ENCODE measurements around the gene GNRH2. TPM values are rescaled to one million over a fixed set of nuclear protein-coding genes. Genes with fewer than 3 reads are reported as not detected.
"Not testable (repeated sequence)": the region's sequence is repeated elsewhere in the genome, so short reads cannot be mapped to it uniquely, and the experiment has no call there.

Gene GNRH2
- total RNA-seq, 1 donor from 2014 or later: not detected

- intact Hi-C loops (cut with DNase I): no loop called here
- Histone ChIP-seq H3K9me3 (no peaks in the 10 kb centered on the region), H3K4me1 (no peaks in the 10 kb centered on the region), H3K27ac (no peak overlapping the region), H3K4me3 (no peak overlapping the region), H3K27me3 (no peaks in the 10 kb centered on the region), H3K36me3 (peaks cover 39 to 45% of the 10 kb centered on the region in 2 donors)
- TF ChIP-seq, protein P1, sequence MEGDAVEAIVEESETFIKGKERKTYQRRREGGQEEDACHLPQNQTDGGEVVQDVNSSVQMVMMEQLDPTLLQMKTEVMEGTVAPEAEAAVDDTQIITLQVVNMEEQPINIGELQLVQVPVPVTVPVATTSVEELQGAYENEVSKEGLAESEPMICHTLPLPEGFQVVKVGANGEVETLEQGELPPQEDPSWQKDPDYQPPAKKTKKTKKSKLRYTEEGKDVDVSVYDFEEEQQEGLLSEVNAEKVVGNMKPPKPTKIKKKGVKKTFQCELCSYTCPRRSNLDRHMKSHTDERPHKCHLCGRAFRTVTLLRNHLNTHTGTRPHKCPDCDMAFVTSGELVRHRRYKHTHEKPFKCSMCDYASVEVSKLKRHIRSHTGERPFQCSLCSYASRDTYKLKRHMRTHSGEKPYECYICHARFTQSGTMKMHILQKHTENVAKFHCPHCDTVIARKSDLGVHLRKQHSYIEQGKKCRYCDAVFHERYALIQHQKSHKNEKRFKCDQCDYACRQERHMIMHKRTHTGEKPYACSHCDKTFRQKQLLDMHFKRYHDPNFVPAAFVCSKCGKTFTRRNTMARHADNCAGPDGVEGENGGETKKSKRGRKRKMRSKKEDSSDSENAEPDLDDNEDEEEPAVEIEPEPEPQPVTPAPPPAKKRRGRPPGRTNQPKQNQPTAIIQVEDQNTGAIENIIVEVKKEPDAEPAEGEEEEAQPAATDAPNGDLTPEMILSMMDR (IDR thresholded peaks at IDR 0.05): no peak
- no peak for DNase-seq (ENCODE audit: low spot score in 2 of 2)
These were observed 32.3 kb upstream of the GNRH2 start for GRCh38 chr20:3010985-3011723.

DNA sequence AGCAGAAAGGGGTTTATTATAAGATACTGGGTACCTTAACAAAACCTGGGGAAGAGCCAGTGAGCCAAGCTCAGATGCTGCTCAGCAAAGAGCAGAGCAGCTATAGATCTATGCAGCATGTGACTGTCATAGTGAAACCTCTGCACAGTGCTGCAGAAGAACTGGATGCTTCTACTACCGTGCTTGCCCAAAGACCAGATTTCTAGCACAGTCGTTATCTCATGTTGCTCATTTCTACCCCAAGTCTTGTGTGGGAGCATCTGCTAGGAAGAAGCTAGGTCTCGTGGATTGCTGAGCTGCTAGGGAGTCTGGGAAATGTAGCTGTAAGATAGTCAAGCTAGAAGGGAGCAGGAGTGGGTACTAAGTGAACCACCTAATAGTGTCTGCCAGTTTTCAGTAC lies 31.7 kb upstream of the GNRH2 start:
- Histone ChIP-seq H3K36me3 (peaks cover 38 to 43% of the 10 kb centered on the region in 2 donors), H3K4me1 (no peaks in the 10 kb centered on the region), H3K9me3 (no peaks in the 10 kb centered on the region), H3K4me3 (no peak overlapping the region), H3K27me3 (no peaks in the 10 kb centered on the region), H3K27ac (no peak overlapping the region)
- intact Hi-C loops (cut with DNase I): no loop called here
- DNase-seq (ENCODE audit: low spot score in 2 of 2): no peak
- TF ChIP-seq, protein P1 (IDR thresholded peaks at IDR 0.05): no peak

GRCh38 chr20:3013771-3014170 lies 29.7 kb upstream of the GNRH2 start:
- H3K4me1 ChIP-seq: no peaks in the 10 kb centered on the region
- intact Hi-C loops (cut with DNase I): no loop called here
- TF ChIP-seq, protein P1 (IDR thresholded peaks at IDR 0.05): no peak
- H3K27ac ChIP-seq: no peak overlapping the region
- H3K27me3 ChIP-seq: no peaks in the 10 kb centered on the region
- no peaks in the 10 kb centered on the region for H3K9me3 ChIP-seq
- peaks cover 34 to 35% of the 10 kb centered on the region in 2 donors for H3K36me3 ChIP-seq
- DNase-seq (ENCODE audit: low spot score in 2 of 2): no peak
- H3K4me3 ChIP-seq: no peak overlapping the region

GRCh38 chr20:3014179-3014578 lies 29.2 kb upstream of the GNRH2 start:
- Histone ChIP-seq H3K4me3 (no peak overlapping the region), H3K4me1 (no peaks in the 10 kb centered on the region), H3K27me3 (no peaks in the 10 kb centered on the region), H3K36me3 (peaks cover 32 to 35% of the 10 kb centered on the region in 2 donors), H3K9me3 (no peaks in the 10 kb centered on the region), H3K27ac (no peak overlapping the region)
- TF ChIP-seq, protein P1 (IDR thresholded peaks at IDR 0.05): no peak
- DNase-seq (ENCODE audit: low spot score in 2 of 2): no peak
- intact Hi-C loops (cut with DNase I): no loop called here

GRCh38 chr20:3014662-3015061 lies 28.8 kb upstream of the GNRH2 start:
- Histone ChIP-seq H3K4me3 (no peak overlapping the region), H3K27me3 (no peaks in the 10 kb centered on the region), H3K4me1 (no peaks in the 10 kb centered on the region), H3K36me3 (peaks cover 32 to 34% of the 10 kb centered on the region in 2 donors), H3K27ac (no peak overlapping the region), H3K9me3 (no peaks in the 10 kb centered on the region)
- intact Hi-C loops (cut with DNase I): no loop called here
- DNase-seq (ENCODE audit: low spot score in 2 of 2): no peak
- TF ChIP-seq, protein P1 (IDR thresholded peaks at IDR 0.05): no peak

GRCh38 chr20:3015302-3015701 lies 28.1 kb upstream of the GNRH2 start:
- H3K27me3 ChIP-seq; intact Hi-C loops (cut with DNase I); H3K9me3 ChIP-seq; H3K27ac ChIP-seq; H3K4me3 ChIP-seq; H3K4me1 ChIP-seq; DNase-seq (ENCODE audit: low spot score in 2 of 2): not testable (repeated sequence)
- peaks cover 31 to 32% of the 10 kb centered on the region in 2 donors for H3K36me3 ChIP-seq

All from ascending aorta (tissue), 2 donors.